Effector memory CD8-positive, alpha-beta T cell (primary cell): ENCODE data around the gene HTATIP2.
"Not testable (repeated sequence)": the region's sequence is repeated elsewhere in the genome, so short reads cannot be mapped to it uniquely, and the experiment has no call there.

Experiments used
- ATAC-seq: fragments of 150-1000 bp; cut with Tn5 transposase; replicated peaks from 2 replicates; pipeline ENCODE4 v1.10.0; 2021; ENCODE audit warnings: mild to moderate bottlenecking, moderate library complexity
- DNase-seq, 3 experiments: peaks; one replicate each; pipeline ENCODE4 v3.0.0; 2021
- H3K27ac Mint-ChIP-seq, 2 donors: one replicate each; pipeline ENCODE4 v1.8.0; 2022; ENCODE audit warnings: mild to moderate bottlenecking in 2 of 2, mixed read lengths in 2 of 2, moderate library complexity in 2 of 2
- H3K27me3 Mint-ChIP-seq, 2 donors: one replicate each; pipeline ENCODE4 v1.8.0; 2022; ENCODE audit warnings: mixed read lengths in 2 of 2
- H3K36me3 Mint-ChIP-seq: one replicate; pipeline ENCODE4 v1.8.0; 2022; ENCODE audit warnings: mild to moderate bottlenecking, moderate library complexity, mixed read lengths; ENCODE audit not compliant: insufficient read depth
- H3K4me1 Mint-ChIP-seq, 2 donors: one replicate each; pipeline ENCODE4 v1.8.0; 2022; ENCODE audit warnings: low read depth in 2 of 2, mixed read lengths in 2 of 2
- H3K4me3 Mint-ChIP-seq, 2 donors: one replicate each; pipeline ENCODE4 v1.8.0; 2022; ENCODE audit warnings: mild to moderate bottlenecking in 2 of 2, mixed read lengths in 2 of 2, moderate library complexity in 2 of 2
- H3K9me3 Mint-ChIP-seq, 2 donors: one replicate each; pipeline ENCODE4 v1.8.0; 2022; ENCODE audit warnings: mixed read lengths in 2 of 2

HTATIP2 gene

GRCh38 chr11:20360650-20361049, 2.9 kb upstream of the HTATIP2 start:
- DNase-seq (peak in 2 of 3 experiments; percentile 15 to 33), ATAC-seq (peak; percentile 17)
- H3K36me3 Mint-ChIP-seq, result peaks cover 11% of the 10 kb centered on the region
- H3K27me3 Mint-ChIP-seq, result peaks cover 0 to 8% of the 10 kb centered on the region in 2 donors
- H3K4me3 Mint-ChIP-seq, result peak overlapping the region; percentile 56 to 75
- H3K9me3 Mint-ChIP-seq, result no peaks in the 10 kb centered on the region
- peaks cover 30 to 39% of the 10 kb centered on the region in 2 donors for H3K4me1 Mint-ChIP-seq
- peak overlapping the region; percentile 38 to 93 for H3K27ac Mint-ChIP-seq

- peak overlapping the region; percentile 76 to 90 for H3K27ac Mint-ChIP-seq
- H3K4me1 Mint-ChIP-seq, result peaks cover 45 to 55% of the 10 kb centered on the region in 2 donors
- peaks cover 0 to 3% of the 10 kb centered on the region in 2 donors for H3K27me3 Mint-ChIP-seq
- H3K9me3 Mint-ChIP-seq, result no peaks in the 10 kb centered on the region
- peaks cover 14% of the 10 kb centered on the region for H3K36me3 Mint-ChIP-seq
- H3K4me3 Mint-ChIP-seq, result peak overlapping the region; percentile 76 to 83
- ATAC-seq, result no peak
- no peak for DNase-seq
Observed at GRCh38 chr11:20362481-20362880, 1.0 kb upstream of the HTATIP2 start.

GRCh38 chr11:20363149-20363499, 390 bp upstream of the HTATIP2 start:
- peaks cover 14% of the 10 kb centered on the region for H3K36me3 Mint-ChIP-seq
- peak overlapping the region; percentile 76 to 83 for H3K4me3 Mint-ChIP-seq
- H3K9me3 Mint-ChIP-seq, result no peaks in the 10 kb centered on the region
- peak overlapping the region; percentile 76 to 90 for H3K27ac Mint-ChIP-seq
- no peaks in the 10 kb centered on the region for H3K27me3 Mint-ChIP-seq
- peak; percentile 2 for ATAC-seq
- DNase-seq, result no peak
- H3K4me1 Mint-ChIP-seq, result peaks cover 46 to 57% of the 10 kb centered on the region in 2 donors

GRCh38 chr11:20364341-20364792, 853 bp downstream of the HTATIP2 start:
- peaks cover 46 to 61% of the 10 kb centered on the region in 2 donors for H3K4me1 Mint-ChIP-seq

GRCh38 chr11:20365465-20365864, 2.0 kb downstream of the HTATIP2 start:
- Mint-ChIP-seq H3K36me3 (peaks cover 14% of the 10 kb centered on the region), H3K4me1 (peaks cover 43 to 59% of the 10 kb centered on the region in 2 donors), H3K4me3 (peak overlapping the region; percentile 76 to 83), H3K27ac (peak overlapping the region in 1 of 2 donors; percentile 90)
- not testable (repeated sequence) for H3K27me3 Mint-ChIP-seq, DNase-seq, ATAC-seq, H3K9me3 Mint-ChIP-seq

More at GRCh38 chr11:20364341-20364792, 853 bp downstream of the HTATIP2 start:
- H3K27ac Mint-ChIP-seq, result peak overlapping the region; percentile 76 to 90
- peaks cover 14% of the 10 kb centered on the region for H3K36me3 Mint-ChIP-seq
- no peaks in the 10 kb centered on the region for H3K9me3 Mint-ChIP-seq
- ATAC-seq (no peak), DNase-seq (no peak)
- H3K27me3 Mint-ChIP-seq, result no peaks in the 10 kb centered on the region
- H3K4me3 Mint-ChIP-seq, result peak overlapping the region; percentile 76 to 83

GRCh38 chr11:20367313-20367948, 3.9 kb downstream of the HTATIP2 start:
- DNase-seq (no peak), ATAC-seq (no peak)
- H3K9me3 Mint-ChIP-seq, result no peaks in the 10 kb centered on the region
- H3K4me3 Mint-ChIP-seq, result peak overlapping the region in 1 of 2 donors; percentile 15
- no peaks in the 10 kb centered on the region for H3K27me3 Mint-ChIP-seq
- H3K27ac Mint-ChIP-seq, result peak overlapping the region; percentile 28 to 67
- H3K4me1 Mint-ChIP-seq, result peaks cover 37 to 46% of the 10 kb centered on the region in 2 donors
- peaks cover 18% of the 10 kb centered on the region for H3K36me3 Mint-ChIP-seq

GRCh38 chr11:20368438-20368837, 4.9 kb downstream of the HTATIP2 start:
- ATAC-seq (no peak), DNase-seq (no peak)
- H3K36me3 Mint-ChIP-seq, result peaks cover 16% of the 10 kb centered on the region
- H3K4me1 Mint-ChIP-seq, result peaks cover 27 to 40% of the 10 kb centered on the region in 2 donors
- H3K27me3 Mint-ChIP-seq, result no peaks in the 10 kb centered on the region
- no peak overlapping the region for H3K4me3 Mint-ChIP-seq
- H3K9me3 Mint-ChIP-seq, result no peaks in the 10 kb centered on the region
- H3K27ac Mint-ChIP-seq, result peak overlapping the region in 1 of 2 donors; percentile 66

- H3K4me1 Mint-ChIP-seq, result peaks cover 24 to 34% of the 10 kb centered on the region in 2 donors
- H3K9me3 Mint-ChIP-seq, result no peaks in the 10 kb centered on the region
- H3K36me3 Mint-ChIP-seq, result peaks cover 15% of the 10 kb centered on the region
- no peaks in the 10 kb centered on the region for H3K27me3 Mint-ChIP-seq
- ATAC-seq (no peak), DNase-seq (no peak)
- no peak overlapping the region for H3K27ac Mint-ChIP-seq
- H3K4me3 Mint-ChIP-seq, result no peak overlapping the region
Observed at GRCh38 chr11:20369826-20370225, 6.3 kb downstream of the HTATIP2 start.

GRCh38 chr11:20372081-20372626, 8.6 kb downstream of the HTATIP2 start:
- ATAC-seq, result no peak
- H3K4me1 Mint-ChIP-seq, result peaks cover 5 to 14% of the 10 kb centered on the region in 2 donors
- H3K27ac Mint-ChIP-seq, result no peak overlapping the region
- H3K27me3 Mint-ChIP-seq, result no peaks in the 10 kb centered on the region
- no peak for DNase-seq
- H3K4me3 Mint-ChIP-seq, result no peak overlapping the region
- H3K9me3 Mint-ChIP-seq, result no peaks in the 10 kb centered on the region
- H3K36me3 Mint-ChIP-seq, result peaks cover 13% of the 10 kb centered on the region

GRCh38 chr11:20373147-20373546, 9.6 kb downstream of the HTATIP2 start:
- Mint-ChIP-seq H3K27ac (no peak overlapping the region), H3K9me3 (no peaks in the 10 kb centered on the region), H3K4me3 (no peak overlapping the region), H3K4me1 (peaks cover 0 to 9% of the 10 kb centered on the region in 2 donors), H3K27me3 (no peaks in the 10 kb centered on the region), H3K36me3 (peaks cover 11% of the 10 kb centered on the region)
- DNase-seq (no peak), ATAC-seq (no peak)

GRCh38 chr11:20373568-20374209, 10.2 kb downstream of the HTATIP2 start:
- Mint-ChIP-seq H3K36me3 (peaks cover 11% of the 10 kb centered on the region), H3K9me3 (no peaks in the 10 kb centered on the region), H3K27me3 (no peaks in the 10 kb centered on the region), H3K4me1 (peaks cover 0 to 7% of the 10 kb centered on the region in 2 donors), H3K4me3 (no peak overlapping the region), H3K27ac (peak overlapping the region in 1 of 2 donors; percentile 64)
- no peak for DNase-seq
- no peak for ATAC-seq

- H3K4me1 Mint-ChIP-seq, result peaks cover 0 to 4% of the 10 kb centered on the region in 2 donors
- no peak for DNase-seq
- H3K27ac Mint-ChIP-seq, result peak overlapping the region in 1 of 2 donors; percentile 64
- H3K36me3 Mint-ChIP-seq, result peaks cover 16% of the 10 kb centered on the region
- ATAC-seq, result no peak
- H3K4me3 Mint-ChIP-seq, result no peak overlapping the region
- H3K27me3 Mint-ChIP-seq, result no peaks in the 10 kb centered on the region
- H3K9me3 Mint-ChIP-seq, result no peaks in the 10 kb centered on the region
Observed at GRCh38 chr11:20374741-20375300, 11.3 kb downstream of the HTATIP2 start.

- peaks cover 0 to 4% of the 10 kb centered on the region in 2 donors for H3K4me1 Mint-ChIP-seq
- H3K27me3 Mint-ChIP-seq, result no peaks in the 10 kb centered on the region
- DNase-seq (no peak), ATAC-seq (no peak)
- H3K9me3 Mint-ChIP-seq, result no peaks in the 10 kb centered on the region
- H3K4me3 Mint-ChIP-seq, result no peak overlapping the region
- H3K36me3 Mint-ChIP-seq, result peaks cover 19% of the 10 kb centered on the region
- no peak overlapping the region for H3K27ac Mint-ChIP-seq
Observed at GRCh38 chr11:20376162-20376730, 12.7 kb downstream of the HTATIP2 start.
